Left lung (tissue), 10 donors: ENCODE data around the gene PODXL. TPM values are rescaled to one million over a fixed set of nuclear protein-coding genes. Genes with fewer than 3 reads are reported as not detected.
"Not testable (repeated sequence)": the region's sequence is repeated elsewhere in the genome, so short reads cannot be mapped to it uniquely, and the experiment has no call there.

Source experiments
- ATAC-seq: fragments of 200-7000 bp; cut with Tn5 transposase; one replicate; pipeline ENCODE4 v1.9.1; 2020; ENCODE audit warnings: moderate library complexity
- DNase-seq, 4 donors: peaks; one replicate each; pipeline ENCODE4 v3.0.0-alpha.2; 2013 to 2020
- H3K27ac ChIP-seq, 2 donors: fragments of 200-600 bp; sonication (generic) in 1 of 2; one replicate each; pipeline versions ENCODE4 v1.5.0 to v1.8.0; 2020 to 2021
- H3K27me3 ChIP-seq, 2 donors: fragments of 200-600 bp; sonication (generic) in 1 of 2; one replicate each; pipeline versions ENCODE4 v1.5.0 to v1.8.0; 2020 to 2021
- H3K36me3 ChIP-seq, 2 donors: fragments of 200-600 bp; sonication (generic) in 1 of 2; one replicate each; pipeline versions ENCODE4 v1.5.0 to v1.8.0; 2020 to 2021
- H3K4me1 ChIP-seq, 2 donors: fragments of 200-600 bp; one replicate each; pipeline ENCODE4 v1.8.0; 2021
- H3K4me3 ChIP-seq, 2 donors: fragments of 200-600 bp; sonication (generic) in 1 of 2; one replicate each; pipeline versions ENCODE4 v1.5.0 to v1.8.0; 2020 to 2021; ENCODE audit warnings: mild to moderate bottlenecking in 1 of 2
- H3K9me3 ChIP-seq, 2 donors: fragments of 200-600 bp; sonication (generic) in 1 of 2; one replicate each; pipeline versions ENCODE4 v1.5.0 to v1.8.0; 2020 to 2021
- CTCF ChIP-seq, 2 donors: fragments of 200-600 bp; sonication (generic) in 1 of 2; IDR thresholded peaks; one replicate each; pipeline versions ENCODE4 v1.5.0 to v1.8.0; 2021; ENCODE audit warnings: antibody characterized with exemption in 2 of 2
- intact Hi-C, 2 donors: fragments of 100-400 bp; cut with DNase I; formaldehyde crosslinking; loops; one replicate each; pipeline versions ENCODE4 v1.11.2 to v1.14.2; 2022
- polyA plus RNA-seq, 6 donors: library from polyadenylated mRNA; unstranded; fragments of 120-200 nt; gene quantifications; one replicate each; pipeline ENCODE4 v1.2.1, GENCODE V29; 2013; ENCODE audit not compliant: insufficient read length in 6 of 6
- total RNA-seq, 2 donors: library from RNA; stranded (reverse); fragmentation: NEBNext Ultra II Directional; extraction: Animal tissue kit (Norgen Biotek cat#: 25700); gene quantifications; one replicate each; pipeline ENCODE4 v1.2.1, GENCODE V29; 2021
- donor health status: DM: no; HTN: yes; CAD: no.
- donor health status: DM: no; HTN: no; CAD: no.

PODXL gene
- total and polyA plus RNA-seq, 8 donors, result 52.3 to 124 (median 63.0) TPM

GRCh38 chr7:131522325-131522930 is 34.0 kb downstream of the PODXL start:
- Histone ChIP-seq H3K4me1 (peaks cover 8 to 19% of the 10 kb centered on the region in 2 donors), H3K27me3 (no peaks in the 10 kb centered on the region), H3K36me3 (no peaks in the 10 kb centered on the region), H3K27ac (peak overlapping the region; percentile 53 to 60), H3K9me3 (no peaks in the 10 kb centered on the region), H3K4me3 (no peak overlapping the region)
- DNase-seq (no peak), ATAC-seq (no peak)
- intact Hi-C loops, result no loop called here
- TF ChIP-seq CTCF (IDR thresholded peaks at IDR 0.05), result no peak

- Histone ChIP-seq H3K4me3 (no peak overlapping the region), H3K27me3 (no peaks in the 10 kb centered on the region), H3K27ac (peak overlapping the region; percentile 53 to 60), H3K4me1 (peaks cover 8 to 19% of the 10 kb centered on the region in 2 donors), H3K36me3 (no peaks in the 10 kb centered on the region), H3K9me3 (no peaks in the 10 kb centered on the region)
- DNase-seq (peak in 2 of 4 donors; percentile 44 to 70), ATAC-seq (peak; percentile 92)
- intact Hi-C loops, result no loop called here
- no peak for TF ChIP-seq CTCF (IDR thresholded peaks at IDR 0.05)
These were observed 34.7 kb downstream of the PODXL start for GRCh38 chr7:131521651-131522163.

GRCh38 chr7:131518626-131519025 is 37.8 kb downstream of the PODXL start:
- Histone ChIP-seq H3K4me3 (no peak overlapping the region), H3K9me3 (no peaks in the 10 kb centered on the region), H3K27ac (no peak overlapping the region), H3K4me1 (peaks cover 8 to 20% of the 10 kb centered on the region in 2 donors), H3K36me3 (no peaks in the 10 kb centered on the region), H3K27me3 (no peaks in the 10 kb centered on the region)
- TF ChIP-seq CTCF (IDR thresholded peaks at IDR 0.05), result no peak
- DNase-seq, result no peak
- ATAC-seq, result no peak
- intact Hi-C loops, result no loop called here

- DNase-seq, result no peak
- TF ChIP-seq CTCF (IDR thresholded peaks at IDR 0.05), result no peak
- intact Hi-C loops, result no loop called here
These were observed 39.1 kb downstream of the PODXL start for GRCh38 chr7:131517218-131517923.

GRCh38 chr7:131515471-131515870 is 41.0 kb downstream of the PODXL start:
- intact Hi-C loops, H3K9me3 ChIP-seq, ATAC-seq, H3K36me3 ChIP-seq, DNase-seq, H3K27me3 ChIP-seq, H3K4me3 ChIP-seq: not testable (repeated sequence)
- peak overlapping the region in 1 of 2 donors; percentile 26 for H3K27ac ChIP-seq
- H3K4me1 ChIP-seq, result peaks cover 0 to 16% of the 10 kb centered on the region in 2 donors

More at GRCh38 chr7:131517218-131517923, 39.1 kb downstream of the PODXL start:
- H3K36me3 ChIP-seq, result no peaks in the 10 kb centered on the region
- no peak overlapping the region for H3K4me3 ChIP-seq
- ATAC-seq, result no peak
- H3K9me3 ChIP-seq, result no peaks in the 10 kb centered on the region
- H3K27ac ChIP-seq, result no peak overlapping the region
- H3K27me3 ChIP-seq, result no peaks in the 10 kb centered on the region
- H3K4me1 ChIP-seq, result peaks cover 8 to 24% of the 10 kb centered on the region in 2 donors
